ENCODE measurements around the gene SLC37A1. TPM values are rescaled to one million over a fixed set of nuclear protein-coding genes. Genes with fewer than 3 reads are reported as not detected.

Gene SLC37A1
- total and polyA plus RNA-seq, 7 donors, result 2.3 to 98.5 (median 7.8) TPM

DNA sequence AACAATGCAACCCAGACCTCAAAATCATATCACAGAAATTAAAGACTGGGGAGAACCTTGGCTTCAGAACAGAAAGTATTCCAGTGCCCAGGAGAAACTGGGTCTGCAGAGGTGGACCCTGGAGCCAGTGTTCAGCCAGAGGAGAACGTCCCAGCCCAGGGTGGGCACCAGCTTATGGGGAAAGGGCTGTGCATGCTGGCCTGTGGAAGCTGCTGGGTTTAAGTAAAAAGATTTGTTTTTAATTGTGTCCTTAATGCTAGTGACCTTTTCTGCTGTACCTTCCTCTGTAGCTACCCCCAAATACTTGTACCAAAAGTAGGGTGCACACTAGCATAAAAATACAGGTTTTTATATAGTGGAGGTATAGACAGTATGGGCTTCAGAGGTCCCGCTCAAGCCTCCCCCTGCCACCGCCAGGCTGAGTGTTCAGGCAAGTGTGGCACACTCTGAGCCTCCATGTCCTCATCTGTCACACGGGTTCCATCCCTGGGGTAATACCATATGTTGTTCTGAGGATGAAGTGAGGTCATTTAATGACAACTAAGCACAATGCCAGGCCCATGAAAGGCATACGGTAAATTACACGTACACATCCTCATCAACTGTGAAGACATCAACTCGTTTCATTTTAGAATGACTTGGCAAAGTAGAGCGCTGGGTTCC, 47.0 kb downstream of the SLC37A1 start:
- H3K4me1 ChIP-seq, result no peaks in the 10 kb centered on the region
- TF ChIP-seq POLR2AphosphoS5 (IDR thresholded peaks at IDR 0.05) (no peak), POLR2A (IDR thresholded peaks at IDR 0.05) (no peak), EP300 (IDR thresholded peaks at IDR 0.05) (no peak)
- TF ChIP-seq, protein P1, sequence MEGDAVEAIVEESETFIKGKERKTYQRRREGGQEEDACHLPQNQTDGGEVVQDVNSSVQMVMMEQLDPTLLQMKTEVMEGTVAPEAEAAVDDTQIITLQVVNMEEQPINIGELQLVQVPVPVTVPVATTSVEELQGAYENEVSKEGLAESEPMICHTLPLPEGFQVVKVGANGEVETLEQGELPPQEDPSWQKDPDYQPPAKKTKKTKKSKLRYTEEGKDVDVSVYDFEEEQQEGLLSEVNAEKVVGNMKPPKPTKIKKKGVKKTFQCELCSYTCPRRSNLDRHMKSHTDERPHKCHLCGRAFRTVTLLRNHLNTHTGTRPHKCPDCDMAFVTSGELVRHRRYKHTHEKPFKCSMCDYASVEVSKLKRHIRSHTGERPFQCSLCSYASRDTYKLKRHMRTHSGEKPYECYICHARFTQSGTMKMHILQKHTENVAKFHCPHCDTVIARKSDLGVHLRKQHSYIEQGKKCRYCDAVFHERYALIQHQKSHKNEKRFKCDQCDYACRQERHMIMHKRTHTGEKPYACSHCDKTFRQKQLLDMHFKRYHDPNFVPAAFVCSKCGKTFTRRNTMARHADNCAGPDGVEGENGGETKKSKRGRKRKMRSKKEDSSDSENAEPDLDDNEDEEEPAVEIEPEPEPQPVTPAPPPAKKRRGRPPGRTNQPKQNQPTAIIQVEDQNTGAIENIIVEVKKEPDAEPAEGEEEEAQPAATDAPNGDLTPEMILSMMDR (IDR thresholded peaks at IDR 0.05), result no peak
- no peaks in the 10 kb centered on the region for H3K9me3 ChIP-seq
- H3K4me3 ChIP-seq, result no peak overlapping the region
- 93 to 95% methylated on average over 8 of the region's 8 CpGs for WGBS, 2 donors
- DNase-seq, result peak; percentile 20
- intact Hi-C loops (cut with DNase I), result loop anchor here (10.0 kb wide), 1 partner anchor 54 kb away; no protein-coding TSS in a partner anchor
- H3K27me3 ChIP-seq, result no peaks in the 10 kb centered on the region
- H3K36me3 ChIP-seq, result peaks cover 0 to 48% (median 4%) of the 10 kb centered on the region in 4 donors
- H3K27ac ChIP-seq, result no peak overlapping the region

- TF ChIP-seq POLR2A (IDR thresholded peaks at IDR 0.05) (no peak), POLR2AphosphoS5 (IDR thresholded peaks at IDR 0.05) (no peak), EP300 (IDR thresholded peaks at IDR 0.05) (no peak)
- TF ChIP-seq, protein P1 (IDR thresholded peaks at IDR 0.05), result no peak
- Histone ChIP-seq H3K9me3 (no peaks in the 10 kb centered on the region), H3K4me3 (no peak overlapping the region), H3K36me3 (peaks cover 0 to 48% (median 2%) of the 10 kb centered on the region in 4 donors), H3K27me3 (no peaks in the 10 kb centered on the region), H3K4me1 (no peaks in the 10 kb centered on the region), H3K27ac (no peak overlapping the region)
- intact Hi-C loops (cut with DNase I), result loop anchor here (10.0 kb wide), 1 partner anchor 53 kb away; no protein-coding TSS in a partner anchor
- peak; percentile 29 for DNase-seq
- 29 to 56% methylated on average over 23 of the region's 23 CpGs for WGBS, 2 donors
Observed at GRCh38 chr21:42561762-42562650, 48.4 kb downstream of the SLC37A1 start.

DNA sequence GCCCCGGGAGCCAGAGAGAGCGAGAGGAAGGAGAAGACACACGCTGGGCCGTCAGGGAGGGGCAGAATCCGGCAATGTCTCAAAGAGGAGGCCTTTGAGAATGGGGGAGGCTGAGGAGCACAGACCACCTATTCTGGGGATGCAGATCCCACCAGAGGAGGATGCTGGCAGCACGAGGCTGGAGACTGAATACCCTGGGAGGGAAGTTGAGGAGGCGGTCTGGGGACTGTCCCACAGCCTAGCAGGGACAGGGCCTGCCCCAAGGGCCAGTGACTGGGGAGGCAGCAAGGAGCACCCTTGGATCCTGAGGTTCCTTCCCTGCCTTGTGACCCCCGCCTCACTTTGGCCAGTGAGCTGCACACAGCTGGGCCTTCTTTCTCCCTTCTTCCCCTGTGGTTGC, 49.2 kb downstream of the SLC37A1 start:
- WGBS, 2 donors, result 93 to 94% methylated on average over 8 of the region's 8 CpGs
- H3K9me3 ChIP-seq, result no peaks in the 10 kb centered on the region
- no peaks in the 10 kb centered on the region for H3K4me1 ChIP-seq
- peak; percentile 39 for DNase-seq
- H3K4me3 ChIP-seq, result no peak overlapping the region
- H3K27ac ChIP-seq, result no peak overlapping the region
- TF ChIP-seq POLR2AphosphoS5 (IDR thresholded peaks at IDR 0.05) (no peak), EP300 (IDR thresholded peaks at IDR 0.05) (no peak), POLR2A (IDR thresholded peaks at IDR 0.05) (no peak)
- TF ChIP-seq, protein P1 (IDR thresholded peaks at IDR 0.05), result no peak
- H3K27me3 ChIP-seq, result no peaks in the 10 kb centered on the region
- H3K36me3 ChIP-seq, result peaks cover 0 to 47% (median 2%) of the 10 kb centered on the region in 4 donors
- intact Hi-C loops (cut with DNase I), result loop anchor here (10.0 kb wide), 1 partner anchor 52 kb away; no protein-coding TSS in a partner anchor

DNA sequence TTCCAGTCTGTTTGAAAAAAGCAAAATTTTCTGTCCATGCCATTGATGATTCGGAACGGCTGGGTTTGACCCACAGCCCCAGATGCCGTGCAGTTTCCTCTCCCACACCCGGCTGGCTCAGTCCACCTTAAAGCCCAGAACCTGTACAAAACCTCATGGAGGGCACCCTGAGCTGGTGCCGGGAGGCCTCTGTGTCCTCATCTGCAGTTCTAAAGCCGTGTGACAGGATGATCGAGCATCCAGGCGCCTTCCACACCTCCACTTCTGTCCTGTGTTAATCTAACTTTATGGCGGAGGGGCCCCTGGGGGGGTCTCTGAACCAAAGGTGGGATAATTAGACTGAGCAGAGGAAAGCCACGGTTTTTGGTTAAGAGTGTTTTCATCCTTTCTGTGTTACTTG, 49.6 kb downstream of the SLC37A1 start:
- WGBS, 2 donors, result 93% methylated on average over 10 of the region's 10 CpGs
- DNase-seq, result peak; percentile 42

More for the DNA sequence above, 49.6 kb downstream of the SLC37A1 start:
- Histone ChIP-seq H3K36me3 (peaks cover 0 to 43% (median 2%) of the 10 kb centered on the region in 4 donors), H3K4me3 (no peak overlapping the region), H3K9me3 (no peaks in the 10 kb centered on the region), H3K4me1 (no peaks in the 10 kb centered on the region), H3K27me3 (no peaks in the 10 kb centered on the region), H3K27ac (no peak overlapping the region)
- intact Hi-C loops (cut with DNase I), result loop anchor here (10.0 kb wide), 1 partner anchor 52 kb away; no protein-coding TSS in a partner anchor
- TF ChIP-seq EP300 (IDR thresholded peaks at IDR 0.05) (no peak), POLR2AphosphoS5 (IDR thresholded peaks at IDR 0.05) (no peak), POLR2A (IDR thresholded peaks at IDR 0.05) (no peak)
- TF ChIP-seq, protein P1 (IDR thresholded peaks at IDR 0.05), result no peak

Measured in sigmoid colon (tissue), 7 donors.